Activated T-cell treated with anti-CD3 and anti-CD28 coated beads, Interleukin-2, amount 50 U/mL, for 24 hours (primary cell): ENCODE results near the gene CYB5R2.

Source experiments
- DNase-seq: peaks from one replicate; pipeline ENCODE4 v3.0.0-alpha.2; 2020
- H3K27ac Mint-ChIP-seq: 2 replicates; pipeline ENCODE4 v1.8.0; 2020; ENCODE audit warnings: mild to moderate bottlenecking, mixed read lengths
- H3K27me3 Mint-ChIP-seq: 2 replicates; pipeline ENCODE4 v1.8.0; 2020; ENCODE audit warnings: mixed read lengths
- H3K36me3 Mint-ChIP-seq: 2 replicates; pipeline ENCODE4 v1.8.0; 2020; ENCODE audit warnings: low read depth, mixed read lengths
- H3K4me1 Mint-ChIP-seq: 2 replicates; pipeline ENCODE4 v1.8.0; 2020; ENCODE audit warnings: low read depth, mixed read lengths
- H3K4me3 Mint-ChIP-seq: 2 replicates; pipeline ENCODE4 v1.8.0; 2020; ENCODE audit warnings: mild to moderate bottlenecking, moderate library complexity, mixed read lengths
- H3K9me3 Mint-ChIP-seq: 2 replicates; pipeline ENCODE4 v1.8.0; 2020; ENCODE audit warnings: mixed read lengths

The CYB5R2 gene

DNA sequence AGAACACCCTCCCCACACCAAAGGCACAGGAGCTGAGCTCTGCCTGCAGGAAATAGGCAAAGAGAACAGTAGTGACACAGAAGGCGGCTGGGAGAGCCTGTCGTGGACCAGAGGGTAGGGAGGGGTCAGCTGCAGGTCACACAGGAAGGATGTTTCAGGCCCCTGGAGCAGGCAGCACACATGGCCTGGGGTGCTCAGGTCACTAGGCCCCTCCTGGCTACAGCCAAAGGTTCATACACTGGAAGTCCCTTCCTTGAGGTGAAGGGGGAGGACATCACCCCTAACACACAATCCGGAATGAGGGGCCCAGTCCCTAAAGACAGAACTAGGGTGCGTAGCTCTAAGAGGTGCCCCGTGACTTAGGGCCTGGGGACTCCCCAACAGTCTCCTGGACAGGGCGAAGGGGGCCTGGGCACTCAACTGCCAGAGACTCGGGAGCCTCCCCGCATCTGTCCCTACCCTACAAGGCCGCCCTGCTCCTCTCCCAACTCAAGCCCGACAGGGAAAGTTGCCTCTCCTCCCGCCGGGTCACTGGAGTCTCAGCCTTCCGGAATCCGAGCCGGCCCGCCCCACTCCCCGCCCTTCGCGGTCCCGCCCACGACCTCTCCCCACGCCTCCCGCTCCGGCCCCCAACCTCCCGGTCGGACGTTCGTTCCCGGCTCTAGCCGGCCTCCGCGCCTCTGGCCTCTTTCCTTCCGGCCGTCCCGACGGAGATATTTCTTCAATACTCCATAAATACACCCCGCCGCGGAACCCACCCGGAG lies at the start of gene CYB5R2:
Gene CYB5R2 (minus strand): TSS at position 541 of the 764 bp plus-strand sequence. CDS start 675 bp downstream, outside the sequence.
- no peak within 1 kb of the TSS for H3K27ac Mint-ChIP-seq
- DNase-seq = no peak

DNA sequence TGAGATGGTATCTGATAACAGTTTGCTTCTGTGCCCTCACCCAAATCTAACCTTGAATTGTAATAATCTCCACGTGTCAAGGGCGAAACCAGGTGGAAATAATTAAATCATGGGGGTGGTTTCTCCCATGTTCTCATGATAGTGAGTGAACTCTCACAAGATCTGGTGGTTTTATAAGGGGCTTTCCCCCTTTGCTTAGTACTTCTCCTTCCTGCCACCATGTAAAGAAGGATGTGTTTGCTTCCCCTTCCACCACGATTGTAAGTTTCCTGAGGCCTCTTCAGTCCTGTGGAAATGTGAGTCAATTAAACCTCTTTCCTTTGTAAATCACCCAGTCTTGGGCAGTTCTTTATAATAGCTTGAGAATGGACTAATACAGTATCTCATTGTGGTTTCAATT lies 41.5 kb upstream of the CYB5R2 start:
- Mint-ChIP-seq H3K9me3 (peaks cover 10% of the 10 kb centered on the region), H3K27ac (no peak overlapping the region), H3K36me3 (no peaks in the 10 kb centered on the region), H3K27me3 (peaks cover 38% of the 10 kb centered on the region), H3K4me1 (peaks cover 2% of the 10 kb centered on the region), H3K4me3 (no peak overlapping the region)
- no peak for DNase-seq

More for the DNA sequence above, at the start of gene CYB5R2:
- peak within 1 kb of the TSS; percentile 60 for H3K4me3 Mint-ChIP-seq
- H3K4me1 Mint-ChIP-seq = peaks cover 25% of the 10 kb centered on the region
- peaks cover 80% of the 10 kb centered on the region for H3K27me3 Mint-ChIP-seq
- H3K9me3 Mint-ChIP-seq = no peaks in the 10 kb centered on the region
- H3K36me3 Mint-ChIP-seq = no peaks in the 10 kb centered on the region

DNA sequence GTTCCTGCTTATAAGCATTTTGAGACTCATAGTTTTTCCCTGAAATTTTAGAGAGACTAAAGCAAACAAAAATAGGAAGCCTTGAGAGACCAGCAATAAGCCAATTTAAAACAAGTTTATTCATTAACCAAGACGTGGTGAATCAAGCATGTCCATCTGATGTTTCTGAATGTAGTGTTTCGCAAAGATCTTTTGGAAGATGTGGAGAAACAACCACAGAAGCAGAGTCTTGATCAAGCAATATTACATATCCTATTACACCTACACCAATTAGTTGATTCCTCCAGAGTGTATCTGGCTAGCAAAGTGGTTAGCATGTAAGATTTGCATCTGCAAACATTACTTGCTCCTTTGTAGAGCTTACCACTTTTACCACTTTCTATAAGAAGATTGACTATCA lies 33.1 kb upstream of the CYB5R2 start, which contains the start of gene OVCH2:
Gene OVCH2 (minus strand): TSS at position 101 of the 400 bp plus-strand sequence. CDS start 83 bp downstream, at position 18.
- no peak within 1 kb of the TSS for H3K27ac Mint-ChIP-seq
- H3K36me3 Mint-ChIP-seq = no peaks in the 10 kb centered on the region
- DNase-seq = no peak
- H3K9me3 Mint-ChIP-seq = peaks cover 2% of the 10 kb centered on the region
- peaks cover 79% of the 10 kb centered on the region for H3K27me3 Mint-ChIP-seq
- no peak within 1 kb of the TSS for H3K4me3 Mint-ChIP-seq
- H3K4me1 Mint-ChIP-seq = no peaks in the 10 kb centered on the region

DNA sequence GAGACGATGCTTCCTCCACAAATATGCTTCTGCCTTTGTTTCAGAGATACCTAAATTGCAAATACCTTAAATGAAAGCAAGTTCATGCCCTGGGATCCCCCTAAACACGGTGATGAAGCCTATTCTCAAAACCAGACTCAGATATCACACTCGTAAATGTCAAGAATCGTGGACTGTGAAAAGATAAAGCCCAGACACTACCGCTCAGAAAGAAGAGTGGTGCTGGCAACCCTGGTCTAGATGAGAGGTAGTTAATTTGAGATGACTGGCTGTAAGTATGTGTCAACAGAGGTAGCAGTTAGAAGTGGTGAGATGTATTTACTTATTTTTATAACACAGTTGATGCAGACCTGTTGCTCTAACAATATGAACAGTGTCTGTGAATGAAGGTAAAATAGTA lies 30.4 kb upstream of the CYB5R2 start:
- DNase-seq = no peak
- no peak overlapping the region for H3K27ac Mint-ChIP-seq
- H3K36me3 Mint-ChIP-seq = no peaks in the 10 kb centered on the region
- H3K4me1 Mint-ChIP-seq = no peaks in the 10 kb centered on the region
- H3K27me3 Mint-ChIP-seq = peaks cover 68% of the 10 kb centered on the region
- no peak overlapping the region for H3K4me3 Mint-ChIP-seq
- H3K9me3 Mint-ChIP-seq = no peaks in the 10 kb centered on the region

DNA sequence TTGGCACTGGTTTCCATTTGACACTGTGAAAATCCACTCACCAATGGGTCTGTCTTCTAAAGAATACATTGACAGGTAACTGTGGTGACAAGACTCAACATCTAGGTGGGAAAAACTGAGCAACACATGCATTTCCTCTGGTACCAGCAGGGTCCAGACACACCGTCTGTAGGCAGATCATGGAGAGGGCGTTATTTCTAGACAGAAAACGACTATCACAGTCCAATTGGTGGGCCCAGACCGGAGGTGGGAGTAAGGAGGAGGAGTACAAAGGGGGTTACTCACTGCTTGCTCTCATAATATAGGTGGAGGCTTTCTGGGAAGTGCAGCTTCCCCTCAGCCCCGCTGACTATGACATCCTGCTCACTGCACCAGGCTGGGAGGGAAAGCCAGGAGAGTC lies 23.1 kb upstream of the CYB5R2 start:
- Mint-ChIP-seq H3K4me1 (peaks cover 6% of the 10 kb centered on the region), H3K36me3 (no peaks in the 10 kb centered on the region), H3K9me3 (no peaks in the 10 kb centered on the region), H3K27me3 (peaks cover 35% of the 10 kb centered on the region), H3K27ac (no peak overlapping the region), H3K4me3 (no peak overlapping the region)
- no peak for DNase-seq

DNA sequence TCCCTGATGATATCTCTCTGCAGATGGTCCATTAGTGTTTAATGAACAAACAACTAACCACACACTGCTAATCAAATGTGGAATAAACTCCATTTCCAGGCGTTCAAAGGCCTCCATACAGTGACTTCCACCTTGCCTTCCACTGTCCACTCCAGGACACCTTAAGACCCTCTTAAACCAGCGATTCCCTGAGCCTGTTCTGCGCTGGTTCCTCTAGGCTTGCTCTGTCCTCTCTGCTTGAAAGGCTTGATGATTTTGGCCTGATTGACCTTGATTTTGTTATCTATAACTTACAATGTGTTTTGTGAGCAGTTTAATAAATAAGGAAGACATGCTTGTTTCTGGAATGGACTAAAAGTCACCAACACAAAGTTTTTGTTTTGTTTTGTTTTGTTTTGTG lies 20.9 kb upstream of the CYB5R2 start:
- H3K9me3 Mint-ChIP-seq = no peaks in the 10 kb centered on the region
- H3K36me3 Mint-ChIP-seq = no peaks in the 10 kb centered on the region
- no peak overlapping the region for H3K27ac Mint-ChIP-seq
- no peak for DNase-seq
- H3K27me3 Mint-ChIP-seq = peaks cover 44% of the 10 kb centered on the region
- H3K4me3 Mint-ChIP-seq = no peak overlapping the region
- peaks cover 6% of the 10 kb centered on the region for H3K4me1 Mint-ChIP-seq

DNA sequence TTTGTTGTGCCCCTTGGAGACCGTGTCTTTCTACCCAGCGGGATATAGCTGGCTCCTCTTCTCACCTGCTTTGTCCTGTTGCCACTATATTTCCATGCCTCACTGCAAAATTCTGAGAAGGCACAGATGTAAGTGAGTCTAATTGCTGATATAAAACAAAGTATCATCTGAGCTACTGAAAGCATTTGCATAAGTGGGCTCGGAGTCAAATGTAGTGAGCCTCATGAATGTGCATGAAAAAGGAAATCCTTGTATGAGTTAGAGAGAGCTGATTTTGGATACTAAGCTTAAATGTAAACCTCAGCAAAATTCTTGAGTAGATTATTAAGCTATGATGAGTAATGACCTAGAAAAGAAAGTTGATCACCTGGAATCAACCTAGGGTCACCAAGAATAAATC lies 19.1 kb upstream of the CYB5R2 start:
- H3K27me3 Mint-ChIP-seq = peaks cover 58% of the 10 kb centered on the region
- H3K36me3 Mint-ChIP-seq = no peaks in the 10 kb centered on the region
- H3K9me3 Mint-ChIP-seq = no peaks in the 10 kb centered on the region
- no peak overlapping the region for H3K27ac Mint-ChIP-seq
- H3K4me1 Mint-ChIP-seq = peaks cover 6% of the 10 kb centered on the region
- H3K4me3 Mint-ChIP-seq = no peak overlapping the region
- DNase-seq = no peak

DNA sequence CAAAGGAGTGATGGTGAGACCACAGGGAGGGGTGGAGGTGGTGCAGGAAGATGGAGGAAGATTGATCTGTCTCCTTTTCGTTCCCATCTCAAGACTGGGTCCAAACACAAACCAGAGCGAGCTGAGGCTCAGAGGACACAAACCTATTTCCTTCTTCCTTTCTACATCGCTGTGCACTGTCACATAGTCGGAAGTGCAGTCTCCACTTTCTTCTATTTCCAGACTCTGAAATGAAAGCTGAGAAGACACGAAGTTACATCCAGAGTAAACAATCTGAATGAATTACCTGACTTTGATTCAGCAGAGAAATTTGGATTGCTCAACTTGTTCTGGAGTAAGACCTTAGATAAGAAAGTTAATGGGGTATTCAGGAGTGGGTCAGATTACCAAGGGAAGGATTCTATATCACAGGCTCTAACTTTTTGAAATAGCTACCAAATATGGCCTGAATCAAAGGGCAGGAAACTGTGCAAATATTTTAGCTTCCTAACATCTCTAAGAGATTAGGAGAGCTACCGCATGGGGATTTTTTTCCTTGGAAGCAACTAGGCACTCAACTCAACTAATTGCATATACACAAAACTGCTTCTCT lies 18.6 kb upstream of the CYB5R2 start:
- H3K36me3 Mint-ChIP-seq = no peaks in the 10 kb centered on the region
- no peaks in the 10 kb centered on the region for H3K9me3 Mint-ChIP-seq
- H3K4me1 Mint-ChIP-seq = peaks cover 6% of the 10 kb centered on the region
- no peak overlapping the region for H3K4me3 Mint-ChIP-seq
- DNase-seq = no peak
- peaks cover 59% of the 10 kb centered on the region for H3K27me3 Mint-ChIP-seq
- no peak overlapping the region for H3K27ac Mint-ChIP-seq

DNA sequence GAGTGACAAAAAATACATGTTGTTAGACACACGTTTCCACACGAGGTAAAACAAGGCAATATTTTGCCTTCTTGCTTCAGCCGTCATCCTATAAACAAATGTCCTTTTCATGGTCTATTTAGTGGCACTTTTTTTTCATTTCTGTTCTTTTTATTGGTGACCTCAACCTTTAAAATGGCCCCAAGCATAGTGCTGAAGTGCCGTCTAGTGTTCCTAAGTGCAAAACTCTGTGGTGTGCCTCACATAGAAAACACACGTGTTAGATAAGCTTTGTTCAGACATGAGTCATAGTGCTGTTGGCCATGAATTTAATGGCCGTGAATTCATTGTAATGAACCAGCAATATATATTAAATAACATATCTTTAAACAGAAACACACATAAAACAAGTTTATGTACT lies 17.3 kb upstream of the CYB5R2 start:
- Mint-ChIP-seq H3K9me3 (no peaks in the 10 kb centered on the region), H3K4me1 (peaks cover 5% of the 10 kb centered on the region), H3K4me3 (no peak overlapping the region), H3K27me3 (peaks cover 64% of the 10 kb centered on the region), H3K36me3 (no peaks in the 10 kb centered on the region), H3K27ac (no peak overlapping the region)
- DNase-seq = no peak

DNA sequence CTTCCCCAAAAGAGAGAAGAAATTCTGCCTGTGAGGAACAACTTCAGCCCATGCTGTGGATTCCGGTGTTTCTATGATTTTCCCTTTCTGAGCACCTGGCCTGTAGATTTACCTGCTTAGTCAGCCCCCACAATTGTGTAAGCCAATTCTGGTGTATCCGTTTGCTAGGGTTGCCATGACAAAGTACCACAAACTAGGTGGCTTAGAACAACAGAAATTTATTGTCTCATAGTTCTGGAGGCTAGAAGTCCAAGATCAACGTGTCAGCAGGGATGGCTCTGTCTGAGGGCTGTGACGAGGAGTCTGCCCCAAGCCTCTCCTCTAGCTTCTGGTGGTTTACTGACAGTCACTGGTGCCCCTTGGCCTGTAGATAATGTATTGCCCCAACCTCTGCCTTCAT lies 15.9 kb upstream of the CYB5R2 start:
- no peak overlapping the region for H3K4me3 Mint-ChIP-seq
- H3K27ac Mint-ChIP-seq = no peak overlapping the region
- H3K4me1 Mint-ChIP-seq = peaks cover 5% of the 10 kb centered on the region
- H3K9me3 Mint-ChIP-seq = no peaks in the 10 kb centered on the region
- peaks cover 65% of the 10 kb centered on the region for H3K27me3 Mint-ChIP-seq
- DNase-seq = no peak
- H3K36me3 Mint-ChIP-seq = no peaks in the 10 kb centered on the region

DNA sequence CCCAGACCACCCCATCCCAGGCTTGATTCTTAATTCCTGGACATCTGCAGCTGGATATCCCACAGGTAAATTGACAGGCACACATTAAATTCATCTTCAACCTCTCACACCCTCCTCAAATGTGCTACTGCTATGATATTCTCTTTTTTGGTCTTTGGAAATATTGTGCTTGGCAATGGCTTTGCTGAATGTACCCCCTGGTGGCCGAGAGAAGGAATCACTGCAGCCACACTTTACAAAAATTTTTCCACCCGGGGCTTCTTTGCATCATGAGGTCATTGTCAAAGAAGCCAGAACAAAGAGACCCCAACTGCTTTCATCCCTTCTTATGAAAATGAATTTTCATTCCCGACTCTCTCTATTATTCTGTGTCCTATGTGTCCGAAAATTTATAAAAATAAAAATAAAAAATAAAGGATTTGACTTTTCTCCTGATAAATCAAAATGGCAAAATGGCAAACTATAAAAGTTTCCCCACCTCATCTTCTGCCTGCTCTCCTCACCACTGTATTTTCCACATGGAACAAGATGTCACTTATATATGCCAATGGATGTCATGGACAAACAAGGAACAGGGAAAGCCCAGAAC lies 15.0 kb upstream of the CYB5R2 start:
- Mint-ChIP-seq H3K27me3 (peaks cover 56% of the 10 kb centered on the region), H3K4me1 (peaks cover 5% of the 10 kb centered on the region), H3K4me3 (no peak overlapping the region), H3K9me3 (no peaks in the 10 kb centered on the region), H3K27ac (no peak overlapping the region), H3K36me3 (no peaks in the 10 kb centered on the region)
- DNase-seq = no peak

DNA sequence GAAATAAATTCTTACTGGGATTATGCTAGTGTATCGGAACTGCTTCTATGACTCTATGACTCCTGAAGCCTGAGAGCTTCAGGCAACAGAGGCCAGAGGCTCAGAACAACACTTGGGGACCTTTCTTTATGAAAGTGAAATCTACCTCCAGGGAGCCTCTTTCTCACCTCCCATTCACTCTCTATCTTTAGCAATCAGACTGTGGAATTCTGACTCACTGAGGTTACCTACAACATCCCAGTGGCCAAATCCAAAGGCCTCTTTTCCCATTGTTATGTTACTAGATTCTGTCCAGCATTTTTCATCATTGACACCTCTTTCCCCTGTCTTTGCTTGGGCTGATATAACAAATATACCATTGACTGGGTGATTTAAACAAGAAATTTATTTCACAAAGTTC lies 14.1 kb upstream of the CYB5R2 start:
- Mint-ChIP-seq H3K27ac (no peak overlapping the region), H3K9me3 (no peaks in the 10 kb centered on the region), H3K4me3 (no peak overlapping the region), H3K27me3 (peaks cover 50% of the 10 kb centered on the region), H3K4me1 (peaks cover 5% of the 10 kb centered on the region), H3K36me3 (no peaks in the 10 kb centered on the region)
- no peak for DNase-seq

DNA sequence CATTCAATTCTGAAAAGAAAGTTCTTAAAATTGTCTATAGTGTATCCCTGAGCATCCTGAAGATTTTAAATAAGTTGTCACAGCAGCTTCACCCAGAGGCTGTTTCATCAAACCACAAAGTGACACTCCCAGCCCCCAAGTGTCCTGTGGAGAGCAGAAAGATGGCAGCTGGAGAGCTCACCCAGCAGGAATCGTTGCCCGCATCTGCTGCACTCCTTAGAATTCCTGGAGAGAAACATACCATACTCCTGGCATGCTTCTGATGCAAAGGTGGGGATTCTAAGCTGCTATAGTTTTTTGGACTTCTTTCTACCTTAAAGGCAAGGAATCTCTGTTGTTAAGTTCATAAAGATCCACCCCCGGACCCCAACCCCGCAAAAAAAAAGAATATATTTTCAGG lies 13.5 kb upstream of the CYB5R2 start:
- peaks cover 4% of the 10 kb centered on the region for H3K4me1 Mint-ChIP-seq
- DNase-seq = no peak
- no peak overlapping the region for H3K4me3 Mint-ChIP-seq
- H3K9me3 Mint-ChIP-seq = no peaks in the 10 kb centered on the region
- no peak overlapping the region for H3K27ac Mint-ChIP-seq
- peaks cover 45% of the 10 kb centered on the region for H3K27me3 Mint-ChIP-seq
- no peaks in the 10 kb centered on the region for H3K36me3 Mint-ChIP-seq

DNA sequence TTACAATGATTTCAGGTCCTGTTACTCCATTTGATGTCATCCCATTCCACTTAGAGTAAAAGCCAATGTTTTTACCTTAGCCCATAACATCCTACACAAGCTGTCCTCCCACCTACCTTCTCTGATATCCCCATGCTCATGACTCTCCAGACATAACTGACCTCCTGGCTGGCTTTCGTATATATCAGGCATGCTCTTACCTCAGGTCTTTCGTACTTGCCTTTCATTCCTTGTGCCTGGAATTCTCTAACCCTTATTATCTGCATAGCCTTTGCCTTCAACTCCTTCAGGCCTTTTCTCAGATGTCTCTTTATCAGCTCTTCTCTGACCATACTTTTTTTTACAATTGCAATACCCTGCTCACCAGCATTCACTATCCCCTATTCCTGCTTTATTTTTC lies 10.3 kb upstream of the CYB5R2 start:
- no peaks in the 10 kb centered on the region for H3K4me1 Mint-ChIP-seq
- no peak overlapping the region for H3K4me3 Mint-ChIP-seq
- H3K9me3 Mint-ChIP-seq = no peaks in the 10 kb centered on the region
- H3K36me3 Mint-ChIP-seq = no peaks in the 10 kb centered on the region
- DNase-seq = no peak
- no peak overlapping the region for H3K27ac Mint-ChIP-seq
- H3K27me3 Mint-ChIP-seq = peaks cover 42% of the 10 kb centered on the region

DNA sequence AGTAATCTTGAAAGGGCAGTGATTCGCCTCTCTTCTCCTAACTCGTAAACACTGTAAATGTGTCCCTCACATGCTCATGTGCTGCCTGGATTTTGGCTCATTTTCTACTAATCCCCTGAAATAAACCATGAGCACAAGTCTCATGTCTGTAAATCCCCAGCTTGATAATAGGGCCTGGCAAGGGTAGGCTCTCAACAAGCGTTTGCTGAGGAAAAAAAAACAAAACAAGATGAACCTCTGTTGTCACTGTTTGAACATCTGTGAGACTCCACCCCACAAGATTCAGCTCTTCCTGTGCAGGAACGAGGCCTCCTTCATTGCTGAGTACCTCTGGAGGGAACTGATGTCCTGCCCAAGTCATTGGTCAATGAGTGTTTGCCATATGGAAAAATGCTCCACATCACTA lies 4.5 kb upstream of the CYB5R2 start:
- peaks cover 78% of the 10 kb centered on the region for H3K27me3 Mint-ChIP-seq
- H3K27ac Mint-ChIP-seq = no peak overlapping the region
- no peak overlapping the region for H3K4me3 Mint-ChIP-seq
- no peak for DNase-seq
- H3K36me3 Mint-ChIP-seq = no peaks in the 10 kb centered on the region
- H3K4me1 Mint-ChIP-seq = peaks cover 11% of the 10 kb centered on the region
- H3K9me3 Mint-ChIP-seq = no peaks in the 10 kb centered on the region
